HCT116 (cell line): ENCODE measurements around the gene DCBLD2.

Experiments used
- CEBPB ChIP-seq: IDR thresholded peaks from 2 replicates; pipeline ENCODE4 v1.6.1; 2012; ENCODE audit warnings: low read depth
- EZH2phosphoT487 ChIP-seq: fragments of 200-600 bp; IDR thresholded peaks from 2 replicates; pipeline ENCODE4 v1.6.1; 2018; ENCODE audit warnings: antibody characterized with exemption, borderline replicate concordance
- FOSL1 ChIP-seq: IDR thresholded peaks from 2 replicates; pipeline ENCODE4 v1.6.1; 2012; ENCODE audit warnings: low read depth
- JUND ChIP-seq: IDR thresholded peaks from 2 replicates; pipeline ENCODE4 v1.6.1; 2012
- POLR2A ChIP-seq: IDR thresholded peaks from 2 replicates; pipeline ENCODE4 v1.7.0; 2011; ENCODE audit warnings: borderline replicate concordance; ENCODE audit not compliant: insufficient read depth, insufficient read length; ENCODE audit errors: extremely low read depth
- POLR2AphosphoS5 ChIP-seq: IDR thresholded peaks from 2 replicates; pipeline ENCODE4 v1.6.1; 2011; ENCODE audit warnings: mild to moderate bottlenecking, low read depth, low read length, moderate library complexity
- TCF7L2 ChIP-seq: IDR thresholded peaks from 2 replicates; pipeline ENCODE4 v1.7.0; 2011; ENCODE audit warnings: borderline replicate concordance, inconsistent platforms; ENCODE audit not compliant: insufficient read depth, insufficient read length; ENCODE audit errors: extremely low read depth
- ZNF274 ChIP-seq: fragments of 200-500 bp; sonication (Bioruptor generic); IDR thresholded peaks from 2 replicates; pipeline ENCODE4 v1.6.1; 2014; ENCODE audit warnings: mild to moderate bottlenecking, low read depth, low read length, inconsistent platforms
- TF ChIP-seq, protein P1 (sequence below), 3 experiments: fragments of 200-600 bp in 1 of 3; sonication (generic) in 1 of 3; IDR thresholded peaks in 2 of 3; conservative IDR thresholded peaks in 1 of 3; 2 replicates each; pipeline ENCODE4 v1.5.1; 2012 to 2017; ENCODE audit warnings: low read depth in 2 of 3, low read length in 2 of 3, antibody characterized with exemption in 1 of 3, borderline replicate concordance in 1 of 3, control low read depth in 1 of 3, mild to moderate bottlenecking in 1 of 3, mixed read lengths in 1 of 3, mixed run types in 1 of 3, moderate library complexity in 1 of 3; ENCODE audit not compliant: insufficient read depth in 1 of 3
- TF ChIP-seq, protein P2 (sequence below): IDR thresholded peaks from 2 replicates; pipeline ENCODE4 v1.6.1; 2011; ENCODE audit warnings: mild to moderate bottlenecking, low read length, moderate library complexity; ENCODE audit not compliant: insufficient replicate concordance; ENCODE audit errors: extremely low read depth
- TF ChIP-seq, protein P3 (sequence below): IDR thresholded peaks from 2 replicates; pipeline ENCODE4 v1.6.1; 2012

DNA sequence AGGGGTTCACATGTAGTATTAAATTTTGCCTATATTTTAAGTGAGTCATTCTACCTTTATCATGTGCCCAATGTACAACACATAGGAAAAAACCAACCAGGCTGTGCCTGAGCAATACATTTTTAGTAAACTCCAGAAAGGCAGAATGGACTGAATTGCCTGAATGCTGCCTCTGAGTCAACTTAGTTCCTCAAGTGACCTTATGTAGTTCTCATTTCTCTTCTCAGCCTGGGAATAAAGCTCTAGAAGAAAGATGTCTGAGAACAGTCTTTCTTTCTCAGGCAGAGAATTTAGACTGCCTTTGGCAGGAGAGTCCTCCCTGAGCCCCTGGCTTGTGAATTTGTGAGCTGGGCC lies 125.4 kb downstream of the DCBLD2 start:
- TF ChIP-seq, protein P1, sequence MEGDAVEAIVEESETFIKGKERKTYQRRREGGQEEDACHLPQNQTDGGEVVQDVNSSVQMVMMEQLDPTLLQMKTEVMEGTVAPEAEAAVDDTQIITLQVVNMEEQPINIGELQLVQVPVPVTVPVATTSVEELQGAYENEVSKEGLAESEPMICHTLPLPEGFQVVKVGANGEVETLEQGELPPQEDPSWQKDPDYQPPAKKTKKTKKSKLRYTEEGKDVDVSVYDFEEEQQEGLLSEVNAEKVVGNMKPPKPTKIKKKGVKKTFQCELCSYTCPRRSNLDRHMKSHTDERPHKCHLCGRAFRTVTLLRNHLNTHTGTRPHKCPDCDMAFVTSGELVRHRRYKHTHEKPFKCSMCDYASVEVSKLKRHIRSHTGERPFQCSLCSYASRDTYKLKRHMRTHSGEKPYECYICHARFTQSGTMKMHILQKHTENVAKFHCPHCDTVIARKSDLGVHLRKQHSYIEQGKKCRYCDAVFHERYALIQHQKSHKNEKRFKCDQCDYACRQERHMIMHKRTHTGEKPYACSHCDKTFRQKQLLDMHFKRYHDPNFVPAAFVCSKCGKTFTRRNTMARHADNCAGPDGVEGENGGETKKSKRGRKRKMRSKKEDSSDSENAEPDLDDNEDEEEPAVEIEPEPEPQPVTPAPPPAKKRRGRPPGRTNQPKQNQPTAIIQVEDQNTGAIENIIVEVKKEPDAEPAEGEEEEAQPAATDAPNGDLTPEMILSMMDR (IDR thresholded peaks at IDR 0.05 in 2 of 3, conservative IDR thresholded peaks at IDR 0.05 in 1 of 3; ENCODE audit: borderline replicate concordance in 1 of 3, insufficient read depth in 1 of 3, low read depth in 2 of 3, low read length in 2 of 3) = no peak
- no peak for TF ChIP-seq POLR2A
- TF ChIP-seq TCF7L2 = no peak
- TF ChIP-seq, protein P2, sequence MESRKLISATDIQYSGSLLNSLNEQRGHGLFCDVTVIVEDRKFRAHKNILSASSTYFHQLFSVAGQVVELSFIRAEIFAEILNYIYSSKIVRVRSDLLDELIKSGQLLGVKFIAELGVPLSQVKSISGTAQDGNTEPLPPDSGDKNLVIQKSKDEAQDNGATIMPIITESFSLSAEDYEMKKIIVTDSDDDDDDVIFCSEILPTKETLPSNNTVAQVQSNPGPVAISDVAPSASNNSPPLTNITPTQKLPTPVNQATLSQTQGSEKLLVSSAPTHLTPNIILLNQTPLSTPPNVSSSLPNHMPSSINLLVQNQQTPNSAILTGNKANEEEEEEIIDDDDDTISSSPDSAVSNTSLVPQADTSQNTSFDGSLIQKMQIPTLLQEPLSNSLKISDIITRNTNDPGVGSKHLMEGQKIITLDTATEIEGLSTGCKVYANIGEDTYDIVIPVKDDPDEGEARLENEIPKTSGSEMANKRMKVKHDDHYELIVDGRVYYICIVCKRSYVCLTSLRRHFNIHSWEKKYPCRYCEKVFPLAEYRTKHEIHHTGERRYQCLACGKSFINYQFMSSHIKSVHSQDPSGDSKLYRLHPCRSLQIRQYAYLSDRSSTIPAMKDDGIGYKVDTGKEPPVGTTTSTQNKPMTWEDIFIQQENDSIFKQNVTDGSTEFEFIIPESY = no peak
- no peak for TF ChIP-seq ZNF274
- TF ChIP-seq FOSL1 = no peak
- TF ChIP-seq POLR2AphosphoS5 = no peak
- TF ChIP-seq CEBPB = no peak
- TF ChIP-seq EZH2phosphoT487 = no peak
- no peak for TF ChIP-seq JUND
- TF ChIP-seq, protein P3, sequence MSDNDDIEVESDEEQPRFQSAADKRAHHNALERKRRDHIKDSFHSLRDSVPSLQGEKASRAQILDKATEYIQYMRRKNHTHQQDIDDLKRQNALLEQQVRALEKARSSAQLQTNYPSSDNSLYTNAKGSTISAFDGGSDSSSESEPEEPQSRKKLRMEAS = no peak
